GM21423 (cell line): Measurements from ENCODE around the gene SERPINB5.
A peak's percentile ranks its signal among the peaks of the same experiment; 100 is the strongest.

ENCODE experiments used
- ATAC-seq: cut with Tn5 transposase; IDR thresholded peaks from one replicate; pipeline ENCODE4 v1.9.1; 2021; ENCODE audit warnings: mild to moderate bottlenecking, moderate library complexity; ENCODE audit not compliant: unreplicated experiment

The SERPINB5 gene

GRCh38 chr18:63520053-63520685 lies 43.4 kb downstream of the SERPINB5 start:
- ATAC-seq = no peak

GRCh38 chr18:63523660-63524059 lies 46.9 kb downstream of the SERPINB5 start:
- ATAC-seq = no peak

GRCh38 chr18:63527251-63527650 lies 50.5 kb downstream of the SERPINB5 start:
- no peak for ATAC-seq

GRCh38 chr18:63528863-63529492 lies 52.2 kb downstream of the SERPINB5 start:
- no peak for ATAC-seq

GRCh38 chr18:63532471-63532870 lies 55.7 kb downstream of the SERPINB5 start:
- ATAC-seq = no peak

GRCh38 chr18:63534615-63535014 lies 57.9 kb downstream of the SERPINB5 start:
- peak; percentile 42 for ATAC-seq

- no peak for ATAC-seq
Observed at GRCh38 chr18:63539904-63540510, 63.2 kb downstream of the SERPINB5 start.

- ATAC-seq = no peak
Observed at GRCh38 chr18:63542069-63542468, 65.3 kb downstream of the SERPINB5 start, which contains the start of gene SERPINB12. SERPINB12 (plus strand) TSS chr18:63542369; CDS start chr18:63556160, 13,791 bp downstream.

GRCh38 chr18:63544017-63544416 lies 67.3 kb downstream of the SERPINB5 start:
- no peak for ATAC-seq

GRCh38 chr18:63545000-63545399 lies 68.2 kb downstream of the SERPINB5 start:
- ATAC-seq = no peak

- ATAC-seq = no peak
Observed at GRCh38 chr18:63550068-63550467, 73.3 kb downstream of the SERPINB5 start.

GRCh38 chr18:63551769-63552168 lies 75.0 kb downstream of the SERPINB5 start:
- ATAC-seq = no peak

GRCh38 chr18:63552581-63552980 lies 75.8 kb downstream of the SERPINB5 start:
- ATAC-seq = no peak

GRCh38 chr18:63553081-63553480 lies 76.3 kb downstream of the SERPINB5 start:
- no peak for ATAC-seq
